ENCODE results near the gene HARBI1.

The HARBI1 gene, protein sequence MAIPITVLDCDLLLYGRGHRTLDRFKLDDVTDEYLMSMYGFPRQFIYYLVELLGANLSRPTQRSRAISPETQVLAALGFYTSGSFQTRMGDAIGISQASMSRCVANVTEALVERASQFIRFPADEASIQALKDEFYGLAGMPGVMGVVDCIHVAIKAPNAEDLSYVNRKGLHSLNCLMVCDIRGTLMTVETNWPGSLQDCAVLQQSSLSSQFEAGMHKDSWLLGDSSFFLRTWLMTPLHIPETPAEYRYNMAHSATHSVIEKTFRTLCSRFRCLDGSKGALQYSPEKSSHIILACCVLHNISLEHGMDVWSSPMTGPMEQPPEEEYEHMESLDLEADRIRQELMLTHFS

DNA sequence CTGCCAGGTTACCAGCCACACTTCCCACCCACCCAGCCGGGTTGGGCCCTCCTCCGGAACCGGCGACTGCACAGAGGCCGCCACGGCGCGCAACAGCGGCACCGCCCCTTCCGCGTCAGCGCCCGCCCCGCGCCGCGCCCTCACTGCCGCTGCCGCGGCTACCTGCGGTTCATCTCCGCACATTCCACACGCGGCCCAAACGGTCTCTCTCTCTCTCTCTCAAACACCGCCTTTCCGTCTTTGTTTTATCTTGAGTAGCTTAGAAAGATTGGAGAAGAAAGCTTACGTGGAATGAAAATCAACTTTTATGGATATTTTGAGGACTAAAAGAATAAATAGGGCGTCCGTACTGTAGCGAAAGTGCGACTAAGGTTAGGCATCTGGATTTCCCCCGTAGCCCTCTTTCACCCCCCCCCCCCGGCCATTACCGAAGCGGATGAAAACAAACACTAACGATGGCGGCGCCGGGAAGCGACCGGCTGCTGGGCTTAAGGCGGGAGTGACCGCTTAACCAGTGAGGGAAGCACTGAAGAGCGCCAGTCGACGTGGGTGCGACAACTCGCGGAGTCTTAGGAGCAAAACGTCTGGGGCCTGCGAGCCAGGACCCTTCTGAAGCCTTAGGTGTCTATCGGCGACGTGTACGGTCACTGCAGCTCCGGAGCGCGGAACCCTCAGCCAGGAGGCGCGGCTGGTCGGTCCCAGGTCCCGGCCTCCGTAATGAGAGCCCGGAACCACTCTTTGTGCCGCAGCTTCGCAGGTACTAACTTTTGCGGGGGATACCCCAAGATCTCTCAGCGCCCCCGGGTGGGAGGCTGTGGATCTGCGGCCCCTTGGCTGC lies at the start of gene HARBI1, which contains the start of gene ATG13:
Gene HARBI1, minus strand, starts transcription at position 94 of the 838 bp plus-strand sequence. CDS start 990 bp downstream, outside the sequence.
Gene ATG13, plus strand, starts transcription at position 420 of the 838 bp plus-strand sequence. CDS start 26,739 bp downstream, outside the sequence.
- FAIRE-seq: no peak

DNA sequence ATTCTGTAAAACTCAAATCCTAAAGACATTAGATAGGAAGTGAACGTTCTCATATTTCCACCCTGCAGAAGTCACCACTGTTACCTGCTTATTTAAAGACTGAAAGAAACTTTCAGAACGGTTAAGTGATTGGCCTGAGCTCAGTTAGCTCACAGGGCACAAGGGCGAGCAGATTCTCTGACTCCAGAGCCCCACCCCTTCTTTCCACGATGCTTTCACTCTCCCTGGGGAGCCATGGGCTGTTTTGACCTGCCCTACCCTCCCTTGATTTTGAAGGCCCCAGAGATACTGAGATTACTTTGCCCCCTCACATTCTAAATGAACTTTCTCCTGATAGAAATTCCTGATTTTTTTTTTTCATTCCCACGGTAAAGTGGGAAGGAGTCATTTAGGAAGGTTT lies 49.5 kb upstream of the HARBI1 start:
- no peak for FAIRE-seq

DNA sequence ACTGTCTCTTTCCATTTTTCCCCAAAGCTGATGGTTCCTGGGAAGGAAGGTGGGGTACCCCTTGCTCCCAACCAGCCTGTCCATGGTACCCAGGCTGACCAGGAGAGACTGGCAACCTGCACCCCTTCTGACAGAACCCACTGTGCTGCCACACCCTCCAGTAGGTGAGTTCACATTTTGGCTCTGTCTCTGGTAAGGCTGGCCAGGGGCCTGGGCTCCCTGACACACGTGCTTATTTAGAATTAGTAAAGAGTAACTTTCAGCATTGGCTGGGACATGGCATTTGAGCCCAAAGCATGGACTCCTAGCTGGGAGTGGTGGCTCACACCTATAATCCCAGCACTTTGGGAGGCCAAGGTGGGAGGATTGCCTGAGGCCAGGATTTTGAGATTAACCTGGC lies 48.3 kb upstream of the HARBI1 start:
- no peak for FAIRE-seq

DNA sequence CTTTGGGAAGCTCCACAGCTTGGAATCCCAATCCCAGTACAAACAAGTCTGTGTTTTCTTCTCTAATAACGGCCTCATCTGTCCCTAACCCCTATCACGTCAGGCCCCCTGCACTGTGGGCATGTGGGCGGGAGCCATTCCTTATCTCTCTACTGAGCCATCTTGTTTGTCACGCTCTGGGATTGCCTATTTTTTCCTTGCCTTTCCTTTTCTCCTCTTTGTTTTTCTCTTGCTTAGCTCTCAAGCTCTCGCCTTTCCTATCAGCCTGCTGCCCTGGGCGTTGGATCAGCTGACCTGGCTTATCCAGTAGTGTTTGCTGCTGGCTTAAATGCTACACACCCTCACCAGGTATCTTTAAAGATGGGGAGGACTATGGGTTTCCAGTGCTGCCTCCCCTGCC lies 47.6 kb upstream of the HARBI1 start:
- FAIRE-seq: no peak

DNA sequence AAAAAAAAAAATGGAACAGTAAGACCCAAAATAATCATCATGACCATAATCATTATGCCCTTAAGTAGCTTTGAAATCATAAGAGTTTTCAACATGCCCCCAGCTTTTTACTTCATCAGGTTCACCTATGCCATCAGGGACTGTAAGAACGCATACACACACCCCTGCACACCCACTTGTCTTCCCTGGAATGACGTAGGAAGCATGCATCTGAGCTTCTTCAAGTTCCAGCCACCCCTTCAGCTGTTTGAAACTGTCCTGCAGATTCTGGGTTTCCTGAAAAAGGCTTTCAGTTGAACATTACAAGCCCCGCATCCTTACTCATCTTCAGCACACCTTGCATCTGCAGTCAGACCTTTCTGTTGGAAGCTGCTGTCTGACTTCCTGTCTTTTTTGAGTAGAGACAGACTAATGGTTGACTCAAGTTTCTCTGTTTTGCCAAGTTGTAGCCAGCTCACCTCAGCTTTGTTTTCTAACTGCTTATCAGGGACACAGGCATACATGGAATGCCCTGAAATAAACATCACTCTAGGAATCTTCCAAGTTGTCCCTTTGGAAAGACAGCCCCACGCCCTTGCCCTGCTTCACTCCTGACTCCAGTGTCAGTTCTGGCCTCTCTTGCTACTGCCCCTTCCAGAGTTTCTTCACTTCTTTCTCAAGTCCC lies 46.4 kb upstream of the HARBI1 start:
- no peak for FAIRE-seq

DNA sequence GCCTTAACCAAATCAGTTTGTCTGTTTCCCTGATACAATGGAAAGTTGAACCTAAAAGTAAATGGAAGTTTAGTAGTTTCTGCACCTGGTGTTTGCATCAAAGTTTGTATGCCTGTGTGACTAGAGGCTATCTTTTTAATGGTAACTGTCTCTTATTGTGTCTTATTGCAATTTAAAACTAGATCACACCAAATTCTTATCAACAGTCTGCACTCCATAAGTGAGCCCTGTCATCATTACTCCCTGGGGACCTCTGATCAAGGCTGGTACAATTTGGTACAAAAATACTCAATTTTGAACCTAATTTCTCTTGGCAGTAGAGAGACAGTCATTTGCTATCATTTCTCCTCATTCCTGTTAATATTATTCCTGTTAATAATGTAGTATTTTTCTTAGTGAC lies 45.3 kb upstream of the HARBI1 start:
- FAIRE-seq: no peak

DNA sequence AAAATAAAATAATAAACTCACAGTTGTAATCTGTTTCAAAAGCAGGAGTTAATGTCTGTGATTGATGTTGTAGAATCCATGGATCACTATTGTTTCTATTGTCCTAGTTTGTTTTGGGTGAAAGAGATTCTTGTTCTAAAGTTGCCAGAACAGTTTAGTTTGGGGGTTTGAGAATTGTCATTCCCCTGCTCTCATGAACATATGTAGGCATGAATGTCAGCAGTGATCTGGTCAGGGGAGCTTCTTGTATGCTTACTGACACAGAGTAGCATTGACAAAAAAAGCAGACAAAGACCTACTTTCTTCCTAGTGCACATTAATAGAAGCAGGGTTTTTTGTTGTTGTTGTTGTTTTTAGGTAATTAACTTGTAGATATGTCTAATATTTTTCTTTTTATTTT lies 44.8 kb upstream of the HARBI1 start:
- no peak for FAIRE-seq

DNA sequence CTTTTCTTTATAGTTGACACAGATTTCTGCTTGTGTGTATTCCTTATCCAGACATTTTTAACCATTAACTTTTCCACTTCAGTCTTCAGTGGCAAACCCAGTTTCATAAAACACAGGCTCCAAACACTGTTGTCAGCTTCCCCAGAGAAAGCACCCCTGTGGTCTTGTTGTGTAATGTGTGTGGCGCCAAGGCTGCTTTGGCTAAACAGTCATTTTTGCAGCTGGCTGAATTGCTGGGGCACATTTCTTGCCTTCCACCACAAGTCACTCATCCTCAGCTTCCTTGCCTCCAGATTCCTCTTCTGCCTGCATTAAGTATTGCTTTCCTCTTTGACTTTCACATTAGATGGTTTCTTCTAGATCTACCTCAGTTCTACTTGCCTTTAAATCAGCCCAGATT lies 42.9 kb upstream of the HARBI1 start:
- FAIRE-seq: no peak

DNA sequence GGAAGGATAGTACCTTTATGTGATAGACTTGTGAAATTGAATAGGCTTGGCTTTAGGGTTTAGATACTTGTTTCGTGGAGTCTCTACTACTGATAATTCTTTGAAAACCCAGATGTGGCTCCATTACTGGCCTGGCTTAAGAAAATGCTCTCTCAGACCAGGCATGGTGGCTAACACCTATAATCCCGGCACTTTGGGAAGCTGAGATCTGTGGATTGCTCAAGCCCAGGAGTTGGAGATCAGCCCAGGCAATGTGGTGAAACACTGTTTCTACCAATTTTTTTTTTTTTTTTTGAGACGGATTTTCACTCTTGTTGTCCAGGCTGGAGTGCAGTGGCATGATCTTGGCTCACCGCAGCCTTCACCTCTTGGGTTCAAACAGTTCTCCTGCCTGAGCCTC lies 41.2 kb upstream of the HARBI1 start:
- no peak for FAIRE-seq

DNA sequence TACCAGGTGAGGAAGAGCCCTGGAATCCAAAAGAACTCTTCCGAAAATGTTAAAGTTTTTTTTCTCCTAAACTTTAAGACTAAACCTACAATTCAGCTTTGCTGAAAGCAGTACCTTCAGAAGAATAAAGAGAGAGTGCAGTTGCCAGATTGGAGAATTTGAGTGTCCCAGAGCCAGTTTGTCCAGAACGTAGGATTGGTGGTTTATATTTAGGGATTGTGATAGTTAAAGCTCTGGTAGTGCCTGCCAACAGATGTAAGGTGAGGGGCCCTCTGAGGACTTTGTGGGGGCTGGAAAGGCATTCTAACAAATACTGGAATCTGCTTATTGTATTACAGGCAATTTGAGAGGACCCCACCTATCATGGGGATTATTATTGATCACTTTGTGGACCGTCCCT lies 40.2 kb upstream of the HARBI1 start:
- FAIRE-seq: no peak

DNA sequence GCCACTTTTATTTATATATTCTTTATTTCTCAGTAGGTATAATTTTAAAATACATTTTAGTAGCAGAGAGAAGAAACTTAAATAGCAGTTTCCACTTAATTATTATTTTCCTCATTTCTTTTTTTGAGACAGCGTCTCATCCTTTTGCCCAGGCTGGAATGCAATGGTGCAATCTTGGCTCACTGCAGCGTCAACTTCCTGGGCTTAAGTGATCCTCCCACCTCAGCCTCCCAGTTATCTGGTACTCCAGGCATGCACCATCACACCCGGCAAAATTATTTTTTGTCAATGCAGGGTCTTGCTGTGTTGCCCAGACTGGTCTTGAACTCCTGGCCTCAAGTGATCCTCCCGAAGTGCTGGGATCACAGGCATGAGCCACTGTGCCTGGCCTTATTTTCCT lies 38.6 kb upstream of the HARBI1 start:
- no peak for FAIRE-seq

DNA sequence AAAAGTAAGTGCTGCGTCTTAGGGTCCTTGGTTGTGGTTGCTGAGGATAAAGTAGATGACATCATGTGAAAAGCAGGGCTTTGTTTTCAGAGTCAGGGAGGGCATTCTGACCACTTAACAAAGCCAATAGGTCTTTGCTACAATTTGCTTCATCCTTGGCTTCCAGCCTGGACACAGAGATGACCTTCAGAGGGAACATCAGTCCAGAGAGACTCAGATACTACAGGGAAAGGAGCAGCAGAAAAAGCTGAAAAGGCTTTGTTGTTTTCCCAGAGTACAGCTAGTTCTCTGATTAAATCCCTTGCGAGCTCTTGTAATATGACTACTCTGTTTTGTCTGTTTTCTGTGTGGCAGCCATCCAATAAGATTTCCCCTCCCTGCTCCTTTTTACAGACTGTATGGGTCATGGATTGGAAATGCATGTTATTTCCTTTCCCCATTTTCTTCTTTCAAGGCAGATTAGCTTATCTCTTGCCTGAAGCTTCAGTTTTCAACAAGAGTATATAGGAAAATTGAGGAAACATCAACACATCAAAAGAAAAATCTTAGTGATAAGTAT lies 32.2 kb upstream of the HARBI1 start:
- FAIRE-seq: no peak

DNA sequence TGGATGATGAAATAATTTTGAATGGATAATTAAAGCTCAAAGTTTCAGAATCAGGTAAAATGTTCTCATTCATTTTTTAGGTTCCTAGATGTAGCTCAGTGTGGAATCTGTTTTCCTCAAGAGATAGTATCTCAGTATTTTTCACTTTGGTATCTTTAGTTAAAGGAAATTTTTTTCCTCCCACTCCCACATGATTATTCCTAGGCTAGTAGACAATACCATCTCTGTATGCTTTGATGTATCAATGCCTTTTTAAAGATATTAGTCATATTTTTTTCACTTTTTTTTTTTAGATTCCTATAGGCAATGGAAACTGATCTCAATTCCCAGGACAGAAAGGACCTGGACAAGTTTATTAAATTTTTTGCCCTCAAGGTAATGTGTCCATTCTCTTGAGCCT lies 27.0 kb upstream of the HARBI1 start:
- no peak for FAIRE-seq

DNA sequence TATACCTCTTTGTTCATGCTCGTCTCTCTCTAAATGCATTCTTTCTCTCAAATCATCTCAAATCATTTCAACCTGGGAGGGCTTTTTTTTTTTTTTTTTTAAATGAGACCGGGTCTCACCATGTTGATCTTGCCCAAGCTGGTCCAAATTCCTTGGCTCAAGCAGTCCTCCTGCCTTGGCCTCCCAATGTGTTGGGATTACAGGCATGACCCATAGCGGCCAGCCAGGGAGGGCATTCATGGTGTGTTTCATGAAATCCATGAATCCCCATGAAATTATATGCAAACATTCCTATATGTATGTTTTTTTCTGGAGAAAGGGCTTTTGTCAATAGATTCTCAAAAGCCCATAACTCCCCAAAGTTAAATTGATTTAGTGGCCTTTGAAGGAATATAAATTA lies 26.5 kb upstream of the HARBI1 start:
- no peak for FAIRE-seq

DNA sequence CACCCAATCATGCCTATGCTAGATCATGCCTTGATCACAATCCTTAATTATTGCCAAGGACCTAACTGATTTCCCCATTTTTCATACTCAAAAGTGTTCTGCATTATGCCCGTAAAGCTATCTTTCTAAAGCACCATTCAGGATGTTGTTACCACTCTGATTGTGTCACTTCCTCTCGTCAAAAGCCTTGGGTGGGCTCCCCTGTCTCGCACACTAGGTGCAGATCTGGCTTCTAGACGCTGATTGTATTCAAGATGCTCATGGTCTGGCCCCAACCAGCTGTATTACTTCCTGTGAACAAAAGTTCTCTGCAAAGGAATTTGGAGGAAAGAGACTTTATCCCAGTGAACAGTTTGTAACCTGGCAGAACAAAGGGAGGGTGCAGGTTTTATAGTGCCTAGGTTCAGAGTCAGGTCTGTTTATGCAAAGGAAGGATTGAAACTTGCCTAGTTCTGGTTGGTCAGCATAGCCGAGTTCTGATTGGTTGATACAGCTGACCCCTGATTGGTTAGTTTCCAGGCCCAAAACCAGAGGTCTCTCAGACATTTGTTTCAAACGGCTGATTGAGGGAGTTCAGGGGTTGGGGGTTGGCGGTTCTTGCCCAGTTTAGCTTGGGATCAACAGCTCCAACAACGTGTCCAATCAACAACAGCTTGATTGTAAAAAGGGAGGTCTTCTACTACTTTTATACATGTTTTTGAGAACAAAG lies 25.8 kb upstream of the HARBI1 start:
- FAIRE-seq: no peak

DNA sequence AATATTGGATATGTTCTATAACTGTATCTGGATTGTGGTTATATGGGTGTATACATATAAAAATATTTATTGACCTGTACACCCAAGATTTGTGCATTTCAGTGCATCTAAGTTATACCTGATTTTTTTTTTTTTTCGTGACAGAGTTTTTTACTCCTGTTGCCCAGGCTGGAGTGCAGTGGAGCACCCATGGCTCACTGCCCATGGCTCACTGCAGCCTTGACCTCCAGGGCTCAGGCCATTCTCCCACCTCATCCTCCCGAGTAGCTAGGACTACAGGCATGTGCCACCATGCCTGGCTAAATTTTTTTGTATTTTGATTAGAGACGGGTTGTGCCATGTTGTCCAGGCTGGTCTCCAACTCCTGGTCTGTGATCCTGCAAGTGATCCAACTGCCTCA lies 24.6 kb upstream of the HARBI1 start:
- no peak for FAIRE-seq

DNA sequence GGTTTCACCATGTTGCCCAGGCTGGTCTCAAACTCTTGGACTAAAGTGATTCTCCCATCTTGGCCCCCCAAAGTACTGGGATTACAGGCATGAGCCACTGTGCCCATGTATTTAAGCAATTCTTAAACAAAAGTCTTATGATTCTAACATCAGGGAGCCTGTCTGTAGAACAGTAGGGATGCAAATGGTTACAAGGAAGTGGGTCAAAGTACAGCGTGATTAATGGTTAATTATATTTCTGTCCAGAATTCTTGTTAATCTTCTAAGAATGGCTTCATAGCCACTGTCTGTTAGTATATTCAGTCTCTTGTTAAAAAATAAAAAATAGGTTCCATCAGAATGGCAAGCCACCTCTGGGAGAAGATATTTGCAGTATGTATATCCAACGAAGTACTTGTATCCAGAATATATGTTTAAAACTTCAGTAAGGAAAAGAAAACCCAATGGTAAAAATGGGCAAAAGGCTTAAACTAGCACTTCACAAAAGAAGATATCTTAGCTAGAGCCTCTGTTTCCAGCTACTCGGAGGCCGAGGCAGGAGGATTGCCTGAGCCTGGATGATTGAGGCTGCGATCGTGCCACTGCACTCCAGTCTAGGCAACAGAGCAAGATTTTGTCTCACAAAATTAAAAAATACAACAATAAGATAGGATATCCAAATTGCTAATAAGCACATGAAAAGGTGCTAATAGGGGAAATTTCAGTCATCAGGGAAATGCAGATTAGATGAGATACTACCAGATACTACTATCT lies 23.2 kb upstream of the HARBI1 start:
- FAIRE-seq: no peak

DNA sequence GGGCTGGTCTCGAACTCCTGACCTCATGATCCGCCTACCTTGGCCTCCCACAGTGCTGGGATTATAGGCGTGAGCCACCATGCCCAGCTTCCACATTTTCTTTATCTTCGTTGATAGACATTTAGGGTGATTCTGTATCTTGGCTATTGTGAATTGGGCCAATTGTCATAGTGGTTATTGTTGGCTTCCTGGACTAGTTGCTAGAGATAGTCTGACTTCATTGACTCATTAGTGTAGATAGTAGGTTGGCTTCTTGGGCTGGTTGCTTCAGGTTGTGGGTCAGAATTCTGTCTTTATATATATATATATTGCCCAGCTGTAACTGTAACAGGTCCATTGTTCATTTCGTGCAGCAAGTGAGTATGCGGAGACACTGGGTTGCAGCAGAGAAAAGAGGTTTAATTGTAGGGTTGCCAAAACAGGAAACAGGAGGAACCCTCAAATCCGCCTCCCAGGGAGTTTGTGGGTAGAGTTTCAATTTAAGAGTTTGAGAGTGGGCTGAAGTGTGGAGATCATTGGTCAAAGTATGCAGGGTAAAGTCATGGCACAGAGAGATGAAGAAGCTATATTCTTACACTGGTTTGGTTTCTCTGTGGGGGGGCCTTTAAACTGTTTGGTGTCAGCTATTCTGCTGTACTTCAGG lies 22.3 kb upstream of the HARBI1 start:
- no peak for FAIRE-seq

DNA sequence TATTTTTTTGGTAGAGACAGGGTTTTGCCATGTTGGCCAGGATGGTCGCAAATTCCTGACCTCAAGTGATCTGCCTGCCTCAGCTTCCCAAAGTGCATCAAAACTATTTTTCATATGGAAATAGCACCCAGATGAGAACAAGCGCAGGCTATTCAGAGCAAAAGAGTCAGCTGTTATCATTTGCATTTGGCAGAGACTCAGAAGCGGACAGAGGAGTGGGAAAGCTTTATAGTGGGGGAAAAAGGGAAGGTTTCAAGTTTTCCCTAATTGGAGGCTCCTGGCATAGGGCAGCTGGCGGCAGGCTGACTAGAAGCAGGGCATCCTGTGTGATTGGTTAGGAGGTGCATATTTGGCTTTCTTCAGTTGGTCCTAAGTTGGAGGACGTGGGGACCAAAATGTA lies 20.5 kb upstream of the HARBI1 start:
- FAIRE-seq: no peak

DNA sequence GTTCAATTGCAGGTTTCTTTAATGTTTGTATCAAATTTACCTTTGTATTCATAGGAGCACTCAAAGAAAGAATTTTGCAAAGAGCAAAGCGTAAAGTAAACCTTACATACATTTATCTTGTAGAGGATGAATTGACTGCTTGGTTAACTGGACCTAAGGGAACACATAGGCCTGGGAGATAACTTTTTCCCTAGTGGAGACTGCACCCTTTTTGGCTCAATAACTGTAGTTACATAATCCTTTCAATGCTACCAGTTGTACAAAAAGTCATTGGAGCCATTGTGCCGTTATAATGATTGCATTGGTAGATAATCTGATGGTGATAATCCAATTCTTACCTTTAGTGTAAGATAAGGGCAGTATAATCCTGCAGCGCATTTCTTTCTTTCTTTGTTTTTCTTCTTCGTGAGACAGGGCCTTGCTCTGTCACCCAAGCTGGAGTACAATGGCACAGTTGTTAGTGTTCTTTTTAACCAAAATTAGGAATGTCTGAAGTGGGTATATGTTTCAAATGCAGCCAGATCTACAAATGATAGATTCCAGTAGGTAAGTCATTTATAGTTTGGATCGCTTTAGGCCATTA lies 18.6 kb upstream of the HARBI1 start:
- no peak for FAIRE-seq

Measured in colon (tissue), 2 donors.